Measurements from ENCODE around the gene AAK1.

- no peak for TF ChIP-seq POLR2A (IDR thresholded peaks at IDR 0.05)
- no peak for TF ChIP-seq CTCF (IDR thresholded peaks at IDR 0.05)
Measured at GRCh38 chr2:69494126-69494525, 149.4 kb downstream of the AAK1 start.
